IMR-90 (cell line): ENCODE data around the gene CHRNA1. TPM values are rescaled to one million over a fixed set of nuclear protein-coding genes. Genes with fewer than 3 reads are reported as not detected.

Experiments
- ATAC-seq: fragments of 200-7000 bp; cut with Tn5 transposase; 2 replicates; pipeline ENCODE4 v1.9.1; 2020; ENCODE audit warnings: low read depth, mild to moderate bottlenecking, moderate library complexity
- BruUV-seq: library from RNA; stranded (reverse); fragments of 400-500 nt; replicated peaks from 2 replicates; lab custom pipeline; 2021; lab: Mats Ljungman, UMichigan
- CTCF ChIA-PET: fragments of 300-600 bp; formaldehyde crosslinking; extraction: SDS; loops from one replicate; lab custom pipeline; 2021; ENCODE audit warnings: antibody characterized with exemption; lab: Yijun Ruan, JAX
- POLR2A ChIA-PET: fragments of 300-600 bp; sonication (Branson Sonifier 250); formaldehyde crosslinking; loops from one replicate; lab custom pipeline; 2022; ENCODE audit warnings: antibody characterized with exemption; ENCODE audit not compliant: unreplicated experiment; lab: Charles Lee
- DNase-seq: peaks from one replicate; pipeline ENCODE4 v3.0.0; 2013
- H2AFZ ChIP-seq: replicated peaks from 2 replicates; pipeline ENCODE3; 2013; ENCODE audit warnings: low read length, mild to moderate bottlenecking; ENCODE audit not compliant: poor library complexity
- H2AK5ac ChIP-seq: 2 replicates; pipeline ENCODE4 v1.6.1; 2013; ENCODE audit warnings: low read depth, low read length, inconsistent platforms
- H2AK9ac ChIP-seq: replicated peaks from 2 replicates; pipeline ENCODE3; 2013; ENCODE audit warnings: mild to moderate bottlenecking, low read depth, low read length, moderate library complexity; ENCODE audit not compliant: poor library complexity
- H2BK120ac ChIP-seq: 2 replicates; pipeline ENCODE4 v1.6.1; 2013; ENCODE audit warnings: low read depth, low read length, inconsistent platforms
- H2BK15ac ChIP-seq: 3 replicates; pipeline ENCODE4 v1.6.1; 2013; ENCODE audit warnings: low read depth, low read length, inconsistent platforms
- H2BK20ac ChIP-seq: 2 replicates; pipeline ENCODE4 v1.6.1; 2013; ENCODE audit warnings: low read depth, mild to moderate bottlenecking, inconsistent platforms, low read length, moderate library complexity
- H2BK5ac ChIP-seq: 2 replicates; pipeline ENCODE4 v1.6.1; 2013; ENCODE audit warnings: mild to moderate bottlenecking, low read depth, low read length, inconsistent platforms; ENCODE audit not compliant: poor library complexity, severe bottlenecking
- H3K14ac ChIP-seq: replicated peaks from 2 replicates; pipeline ENCODE4 v1.6.1; 2013; ENCODE audit warnings: low read depth, low read length, inconsistent platforms
- H3K18ac ChIP-seq: 2 replicates; pipeline ENCODE4 v1.6.1; 2013; ENCODE audit warnings: low read depth, low read length, control low read depth
- H3K23ac ChIP-seq: 2 replicates; pipeline ENCODE4 v1.6.1; 2013; ENCODE audit warnings: low read depth, low read length, inconsistent platforms
- H3K27ac ChIP-seq: 2 replicates; pipeline ENCODE4 v1.5.1; 2013; ENCODE audit warnings: mild to moderate bottlenecking, control low read depth, low read length; ENCODE audit not compliant: insufficient read depth
- H3K27me3 ChIP-seq: 2 replicates; pipeline ENCODE4 v1.6.1; 2013; ENCODE audit warnings: low read length; ENCODE audit not compliant: control insufficient read depth, insufficient read depth
- H3K36me3 ChIP-seq: 2 replicates; pipeline ENCODE4 v1.6.1; 2013; ENCODE audit warnings: low read length, mixed read lengths; ENCODE audit not compliant: control insufficient read depth, insufficient read depth
- H3K4ac ChIP-seq: 2 replicates; pipeline ENCODE4 v1.6.1; 2013; ENCODE audit warnings: low read depth, low read length, inconsistent platforms
- H3K4me1 ChIP-seq: 2 replicates; pipeline ENCODE4 v1.6.1; 2013; ENCODE audit warnings: low read length, mixed read lengths; ENCODE audit not compliant: control insufficient read depth, insufficient read depth
- H3K4me2 ChIP-seq: 2 replicates; pipeline ENCODE4 v1.6.1; 2013; ENCODE audit warnings: low read depth, mild to moderate bottlenecking, control low read depth, low read length, moderate library complexity
- H3K4me3 ChIP-seq: 2 replicates; pipeline ENCODE4 v1.5.1; 2013; ENCODE audit warnings: low read depth, mild to moderate bottlenecking, control low read depth, low read length, moderate library complexity; ENCODE audit not compliant: insufficient read depth
- H3K56ac ChIP-seq: 2 replicates; pipeline ENCODE4 v1.6.1; 2013; ENCODE audit warnings: low read length, inconsistent platforms; ENCODE audit not compliant: insufficient read depth; ENCODE audit errors: extremely low read depth
- H3K79me1 ChIP-seq, 2 experiments: 2 replicates each; pipeline ENCODE4 v1.6.1; 2013; ENCODE audit warnings: low read length in 2 of 2, inconsistent platforms in 1 of 2, low read depth in 1 of 2
- H3K9ac ChIP-seq: 2 replicates; pipeline ENCODE4 v1.6.1; 2013; ENCODE audit warnings: low read depth, low read length, control low read depth
- H3K9me1 ChIP-seq: 2 replicates; pipeline ENCODE4 v1.6.1; 2013; ENCODE audit warnings: low read length, inconsistent platforms; ENCODE audit not compliant: insufficient read depth
- H3K9me3 ChIP-seq: 2 replicates; pipeline ENCODE4 v1.6.1; 2013; ENCODE audit warnings: low read length; ENCODE audit not compliant: control insufficient read depth, insufficient read depth
- H4K20me1 ChIP-seq: 2 replicates; pipeline ENCODE4 v1.6.1; 2013; ENCODE audit warnings: low read length, inconsistent platforms; ENCODE audit not compliant: insufficient read depth
- H4K5ac ChIP-seq: 2 replicates; pipeline ENCODE4 v1.6.1; 2013; ENCODE audit warnings: mild to moderate bottlenecking, low read depth, low read length, control low read depth
- H4K8ac ChIP-seq, 2 experiments: 2 replicates each; pipeline ENCODE4 v1.6.1; 2013; ENCODE audit warnings: low read depth in 2 of 2, low read length in 2 of 2, control low read depth in 1 of 2, inconsistent platforms in 1 of 2
- H4K91ac ChIP-seq: 2 replicates; pipeline ENCODE4 v1.6.1; 2013; ENCODE audit warnings: low read depth, low read length, inconsistent platforms; ENCODE audit not compliant: insufficient read depth
- BHLHE40 ChIP-seq: fragments of 150-350 bp; IDR thresholded peaks from 2 replicates; pipeline ENCODE4 v1.6.1; 2016; ENCODE audit warnings: mild to moderate bottlenecking, low read depth, low read length
- CEBPB ChIP-seq: IDR thresholded peaks from 2 replicates; pipeline ENCODE4 v1.6.1; 2012; ENCODE audit warnings: low read depth, low read length, improper control_type of control experiment
- CHD1 ChIP-seq: IDR thresholded peaks from 2 replicates; pipeline ENCODE4 v1.6.1; 2012; ENCODE audit warnings: low read depth, low read length, improper control_type of control experiment
- ELK1 ChIP-seq: fragments of 150-350 bp; IDR thresholded peaks from 2 replicates; pipeline ENCODE4 v1.6.1; 2016; ENCODE audit warnings: low read depth, mild to moderate bottlenecking, low read length, moderate library complexity, borderline replicate concordance
- FOS ChIP-seq: fragments of 150-350 bp; IDR thresholded peaks from 2 replicates; pipeline ENCODE4 v1.6.1; 2016; ENCODE audit warnings: low read depth, low read length
- MAFK ChIP-seq: IDR thresholded peaks from 2 replicates; pipeline ENCODE4 v1.6.1; 2012; ENCODE audit warnings: low read depth, low read length, improper control_type of control experiment
- MAZ ChIP-seq: IDR thresholded peaks from 2 replicates; pipeline ENCODE4 v1.6.1; 2012; ENCODE audit warnings: low read depth, mild to moderate bottlenecking, low read length, improper control_type of control experiment, moderate library complexity, borderline replicate concordance
- MXI1 ChIP-seq: IDR thresholded peaks from 2 replicates; pipeline ENCODE4 v1.6.1; 2012; ENCODE audit warnings: low read depth, mild to moderate bottlenecking, low read length, moderate library complexity, borderline replicate concordance
- POLR2A ChIP-seq: IDR thresholded peaks from 2 replicates; pipeline ENCODE4 v1.6.1; 2012; ENCODE audit warnings: mild to moderate bottlenecking, low read depth, low read length
- RCOR1 ChIP-seq: IDR thresholded peaks from 2 replicates; pipeline ENCODE4 v1.6.1; 2012; ENCODE audit warnings: mild to moderate bottlenecking, low read length, improper control_type of control experiment; ENCODE audit not compliant: insufficient replicate concordance
- RFX5 ChIP-seq: IDR thresholded peaks from 2 replicates; pipeline ENCODE4 v1.8.0; 2012; ENCODE audit warnings: low read depth, mild to moderate bottlenecking, low read length, moderate library complexity
- SMC3 ChIP-seq: fragments of 150-350 bp; IDR thresholded peaks from 2 replicates; pipeline ENCODE4 v1.6.1; 2016; ENCODE audit warnings: low read depth, mild to moderate bottlenecking, antibody characterized with exemption, low read length, moderate library complexity
- WGBS, 2 experiments: methylation state at CpG; one replicate each; pipeline versions ENCODE4 v1.1.5 to v1.1.7; 2013; ENCODE audit warnings: missing lambda C conversion rate in 2 of 2; ENCODE audit not compliant: insufficient read length in 1 of 2; ENCODE audit errors: extremely low coverage in 2 of 2; 5-methylcytosine and 5-hydroxymethylcytosine counted together
- dilution Hi-C: fragments of 300-500 bp; cut with HindIII; formaldehyde crosslinking; loops from one replicate; pipeline ENCODE4 v1.14.3; 2018; ENCODE audit warnings: low sequenced_read_pairs; ENCODE audit not compliant: unreplicated experiment
- in situ Hi-C: fragments of 300-500 bp; cut with MboI; formaldehyde crosslinking; loops from 3 replicates; pipeline ENCODE4 v1.14.3; 2019; ENCODE audit warnings: low sequenced_read_pairs, inconsistent platforms, mixed read lengths
- intact Hi-C: fragments of 100-400 bp; cut with micrococcal nuclease; formaldehyde crosslinking; loops from 2 replicates; pipeline ENCODE4 v1.10.0; 2022
- polyA plus RNA-seq, 3 experiments: library from polyadenylated mRNA; depleted of rRNA; stranded (reverse); fragments of >200 nt; gene quantifications; 2 replicates each; pipeline ENCODE4 v1.2.3, GENCODE V29; 2012; ENCODE audit warnings: low replicate concordance in 1 of 3
- total RNA-seq: library from RNA; depleted of rRNA; stranded (reverse); fragments of >200 nt; gene quantifications from 2 replicates; pipeline ENCODE4 v1.2.3, GENCODE V29; 2012

The CHRNA1 gene
- total and polyA plus RNA-seq, 2 of the 4 experiments (the other 2 are of a cell fraction): 0.75 to 0.90 TPM

GRCh38 chr2:174800436-174801205, 36.3 kb upstream of the CHRNA1 start:
- Histone ChIP-seq H3K4ac (peak overlapping the region; percentile 93), H3K56ac (peak overlapping the region; percentile 81), H3K4me1 (peaks cover 38% of the 10 kb centered on the region), H3K4me2 (peak overlapping the region; percentile 91), H3K27ac (peak overlapping the region; percentile 99), H3K14ac (peak overlapping the region; percentile 94), H3K36me3 (peaks cover 13% of the 10 kb centered on the region), H2AK9ac (no peak overlapping the region), H3K23ac (peak overlapping the region; percentile 92), H4K5ac (peak overlapping the region; percentile 98), H2AK5ac (peak overlapping the region; percentile 82), H2BK20ac (peak overlapping the region; percentile 94), H3K9me1 (peaks cover 12% of the 10 kb centered on the region), H2BK120ac (peak overlapping the region; percentile 97), H4K20me1 (no peaks in the 10 kb centered on the region), H3K9me3 (no peaks in the 10 kb centered on the region), H2AFZ (no peak overlapping the region), H3K79me1 (peaks cover 0 to 15% of the 10 kb centered on the region in 2 experiments; a peak in 2 of 4 replicates), H3K4me3 (peak overlapping the region; percentile 2; the same call in 1 of the 2 replicates), H4K8ac (peak overlapping the region; percentile 5 to 93), H4K91ac (peak overlapping the region; percentile 72), H3K9ac (peak overlapping the region; percentile 81), H2BK5ac (peak overlapping the region; percentile 99), H3K18ac (peak overlapping the region; percentile 100), H3K27me3 (no peaks in the 10 kb centered on the region), H2BK15ac (peak overlapping the region; percentile 86)
- DNase-seq (peak; percentile 66), ATAC-seq (peak; percentile 69)
- BruUV-seq: no TSS peak
- 100% methylated on average over 1 of the region's 8 CpGs; no CpG with 5 or more reads in 1 of the 2 experiments for WGBS, 2 experiments
- ChIA-PET POLR2A (no interaction called here), CTCF (no interaction called here)
- TF ChIP-seq ELK1 (no peak), SMC3 (no peak), CHD1 (no peak), BHLHE40 (no peak), RCOR1 (no peak), RFX5 (no peak), MAZ (no peak), POLR2A (no peak), MAFK (no peak), MXI1 (no peak), FOS (no peak), CEBPB (no peak)
- dilution Hi-C loops: no loop called here
- in situ Hi-C loops: no loop called here
- intact Hi-C loops: loop anchor here (1.0 kb wide), 1 partner anchor 25 kb away; no protein-coding TSS in a partner anchor
